ENCODE results near the gene MTO1. TPM values are rescaled to one million over a fixed set of nuclear protein-coding genes. Genes with fewer than 3 reads are reported as not detected.
"Not testable (repeated sequence)": the region's sequence is repeated elsewhere in the genome, so short reads cannot be mapped to it uniquely, and the experiment has no call there.

MTO1 gene
- total and polyA plus RNA-seq, 2 donors (not counting 1 experiment from before 2014, with no cell fraction given), result 21.5 to 52.4 TPM

DNA sequence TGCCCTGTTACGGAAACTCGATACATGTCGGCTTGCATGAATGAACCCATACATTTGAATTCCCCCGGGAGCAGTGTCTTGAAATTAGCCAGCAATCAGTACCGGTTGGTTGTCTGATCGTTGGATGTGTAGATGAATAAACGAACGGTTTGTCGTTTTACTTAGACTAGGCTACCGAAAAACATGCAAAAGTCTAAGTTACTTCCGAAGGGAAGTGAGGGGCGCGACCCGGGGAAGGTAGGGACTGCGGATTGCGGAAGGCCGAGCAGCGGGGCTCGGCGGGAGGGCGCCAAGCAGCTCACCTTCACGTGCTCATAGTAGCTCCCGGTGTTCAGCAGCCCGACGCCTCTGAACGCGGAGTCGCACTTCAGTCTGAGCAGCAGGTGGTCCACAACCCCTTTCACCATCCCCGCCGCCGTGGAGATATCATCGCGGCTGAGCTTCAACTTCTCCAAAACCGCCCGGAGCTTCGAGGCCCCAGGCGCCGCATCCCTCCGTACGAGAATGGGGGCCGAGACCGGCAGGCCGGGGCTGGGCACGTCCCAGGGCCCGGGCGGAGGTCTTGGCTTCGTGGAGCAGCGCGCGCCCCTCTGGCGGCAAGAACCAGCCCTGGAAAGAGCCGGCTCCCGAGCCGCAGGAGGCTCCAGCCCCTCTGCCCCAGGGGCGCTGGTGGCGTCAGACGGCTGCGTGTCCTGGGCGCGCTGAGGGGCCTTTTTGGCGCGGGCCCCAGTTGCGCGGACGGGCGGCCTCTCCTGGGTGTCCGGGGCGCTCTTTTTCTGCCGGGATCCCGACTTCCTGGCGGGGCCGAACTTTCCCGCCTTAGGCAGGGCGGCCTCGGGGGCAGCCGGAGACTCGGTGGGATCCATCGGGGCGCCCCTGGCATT, 10.1 kb upstream of the MTO1 start:
- H3K36me3 ChIP-seq (ENCODE audit: control insufficient read depth, insufficient read depth, low read length), result no peaks in the 10 kb centered on the region
- H3K4me2 ChIP-seq (ENCODE audit: extremely low read depth, insufficient read depth, low read length), result peak overlapping the region; percentile 81
- H3K27ac ChIP-seq (ENCODE audit: insufficient read depth, low read length), result peak overlapping the region; percentile 79
- H4K20me1 ChIP-seq (ENCODE audit: control insufficient read depth, extremely low read depth, insufficient read depth, low read length), result no peaks in the 10 kb centered on the region
- no peaks in the 10 kb centered on the region for H3K27me3 ChIP-seq (ENCODE audit: control insufficient read depth, insufficient read depth, low read length)
- H3K9me3 ChIP-seq (ENCODE audit: control insufficient read depth, insufficient read depth, low read depth, low read length), result no peaks in the 10 kb centered on the region
- TF ChIP-seq EZH2 (IDR thresholded peaks at IDR 0.05; ENCODE audit: low read length, missing control alignments), result no peak
- TF ChIP-seq, protein P1, sequence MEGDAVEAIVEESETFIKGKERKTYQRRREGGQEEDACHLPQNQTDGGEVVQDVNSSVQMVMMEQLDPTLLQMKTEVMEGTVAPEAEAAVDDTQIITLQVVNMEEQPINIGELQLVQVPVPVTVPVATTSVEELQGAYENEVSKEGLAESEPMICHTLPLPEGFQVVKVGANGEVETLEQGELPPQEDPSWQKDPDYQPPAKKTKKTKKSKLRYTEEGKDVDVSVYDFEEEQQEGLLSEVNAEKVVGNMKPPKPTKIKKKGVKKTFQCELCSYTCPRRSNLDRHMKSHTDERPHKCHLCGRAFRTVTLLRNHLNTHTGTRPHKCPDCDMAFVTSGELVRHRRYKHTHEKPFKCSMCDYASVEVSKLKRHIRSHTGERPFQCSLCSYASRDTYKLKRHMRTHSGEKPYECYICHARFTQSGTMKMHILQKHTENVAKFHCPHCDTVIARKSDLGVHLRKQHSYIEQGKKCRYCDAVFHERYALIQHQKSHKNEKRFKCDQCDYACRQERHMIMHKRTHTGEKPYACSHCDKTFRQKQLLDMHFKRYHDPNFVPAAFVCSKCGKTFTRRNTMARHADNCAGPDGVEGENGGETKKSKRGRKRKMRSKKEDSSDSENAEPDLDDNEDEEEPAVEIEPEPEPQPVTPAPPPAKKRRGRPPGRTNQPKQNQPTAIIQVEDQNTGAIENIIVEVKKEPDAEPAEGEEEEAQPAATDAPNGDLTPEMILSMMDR (conservative IDR thresholded peaks at IDR 0.05 in 1 of 2, IDR thresholded peaks at IDR 0.05 in 1 of 2; ENCODE audit: low read depth in 1 of 2, low read length in 2 of 2), result no peak
- peak; percentile 26 to 61 for DNase-seq (ENCODE audit: low read depth in 2 of 2)
- H3K4me3 ChIP-seq (replicated peaks in 1 of 4; ENCODE audit: control extremely low read depth in 1 of 4, insufficient read depth in 1 of 4, low read depth in 3 of 4, low read length in 4 of 4), result peak overlapping the region; percentile 77 to 87 (median 81)
- H3K4me1 ChIP-seq (ENCODE audit: control insufficient read depth, extremely low read depth, insufficient read depth, low read length), result no peaks in the 10 kb centered on the region
- H2AFZ ChIP-seq (ENCODE audit: low read length), result peak overlapping the region; percentile 84
- H3K79me2 ChIP-seq (ENCODE audit: control insufficient read depth, insufficient read depth, low read length), result peaks cover 22% of the 10 kb centered on the region
- H3K9ac ChIP-seq (ENCODE audit: insufficient read depth, low read length), result peak overlapping the region; percentile 78

DNA sequence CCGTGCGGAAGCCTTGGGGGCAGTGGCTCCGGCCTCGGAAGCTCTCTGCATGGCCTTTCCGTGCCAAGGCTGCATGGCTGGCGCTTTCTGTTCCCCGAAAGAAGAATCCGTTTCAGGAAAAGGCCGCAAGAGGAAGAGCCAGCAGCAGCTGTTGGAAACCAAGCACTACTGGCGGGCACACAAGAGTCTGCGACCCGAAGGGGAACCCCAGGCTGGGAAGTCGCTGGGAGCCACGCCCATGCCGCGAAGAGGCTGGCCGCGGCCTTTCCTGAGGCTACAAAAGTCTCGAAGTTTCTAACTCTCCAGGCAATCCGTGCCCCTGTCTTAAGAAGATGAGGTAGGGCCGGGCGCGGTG, 9.5 kb upstream of the MTO1 start, which contains the start of gene CGAS:
Gene CGAS, minus strand, starts transcription at position 191 of the 355 bp plus-strand sequence. Its CDS starts 116 bp downstream, at position 75.
- Histone ChIP-seq H3K27me3 (ENCODE audit: control insufficient read depth, insufficient read depth, low read length) (no peaks in the 10 kb centered on the region), H3K4me3 (replicated peaks in 1 of 4; ENCODE audit: control extremely low read depth in 1 of 4, insufficient read depth in 1 of 4, low read depth in 3 of 4, low read length in 4 of 4) (peak within 1 kb of the TSS; percentile 77 to 87 (median 81)), H3K4me2 (ENCODE audit: extremely low read depth, insufficient read depth, low read length) (peak within 1 kb of the TSS; percentile 81), H3K36me3 (ENCODE audit: control insufficient read depth, insufficient read depth, low read length) (no peaks in the 10 kb centered on the region), H3K9me3 (ENCODE audit: control insufficient read depth, insufficient read depth, low read depth, low read length) (no peaks in the 10 kb centered on the region), H4K20me1 (ENCODE audit: control insufficient read depth, extremely low read depth, insufficient read depth, low read length) (no peaks in the 10 kb centered on the region), H3K4me1 (ENCODE audit: control insufficient read depth, extremely low read depth, insufficient read depth, low read length) (no peaks in the 10 kb centered on the region), H3K9ac (ENCODE audit: insufficient read depth, low read length) (peak within 1 kb of the TSS; percentile 78), H3K27ac (ENCODE audit: insufficient read depth, low read length) (peak within 1 kb of the TSS; percentile 79), H2AFZ (ENCODE audit: low read length) (peak within 1 kb of the TSS; percentile 84), H3K79me2 (ENCODE audit: control insufficient read depth, insufficient read depth, low read length) (peaks cover 22% of the 10 kb centered on the region)
- TF ChIP-seq EZH2 (IDR thresholded peaks at IDR 0.05; ENCODE audit: low read length, missing control alignments), result no peak
- TF ChIP-seq, protein P1 (conservative IDR thresholded peaks at IDR 0.05 in 1 of 2, IDR thresholded peaks at IDR 0.05 in 1 of 2; ENCODE audit: low read depth in 1 of 2, low read length in 2 of 2), result no peak
- peak; percentile 50 to 65 for DNase-seq (ENCODE audit: low read depth in 2 of 2)

DNA sequence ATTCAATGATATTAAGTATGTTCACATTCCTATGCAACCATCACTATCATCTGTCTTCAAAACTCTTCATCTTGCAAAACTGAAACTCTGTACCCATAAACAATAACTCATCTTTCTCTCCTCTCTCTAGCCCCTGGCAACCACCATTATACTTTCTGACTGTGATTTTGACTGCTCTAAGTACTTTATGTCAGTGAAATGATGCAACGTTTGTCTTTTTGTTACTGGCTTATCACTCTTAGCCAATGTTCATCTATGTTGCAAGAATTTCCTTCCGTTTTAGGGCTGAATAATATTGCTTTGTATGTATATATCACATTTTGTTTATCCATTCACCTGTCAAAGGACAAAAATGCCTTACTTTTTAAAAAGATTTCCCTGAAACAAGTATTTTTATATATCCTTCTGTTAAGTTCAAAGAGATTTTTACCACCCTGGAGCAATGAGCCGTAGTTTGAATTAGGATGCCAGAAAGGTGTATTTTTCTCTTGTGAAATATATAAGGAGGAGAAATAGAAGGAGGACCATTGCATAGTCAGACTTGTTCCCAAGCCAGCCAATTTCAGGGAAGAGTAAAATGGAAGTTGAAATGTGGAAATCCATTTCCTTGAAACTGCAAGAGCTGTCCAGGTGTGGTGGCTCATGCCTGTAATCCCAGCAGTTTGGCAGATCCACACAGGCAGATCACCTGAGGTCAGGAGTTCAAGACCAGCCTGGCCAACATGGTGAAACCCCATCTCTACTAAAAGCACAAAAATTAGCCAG, 5.5 kb upstream of the MTO1 start:
- H4K20me1 ChIP-seq (ENCODE audit: control insufficient read depth, extremely low read depth, insufficient read depth, low read length), result no peaks in the 10 kb centered on the region
- H3K36me3 ChIP-seq (ENCODE audit: control insufficient read depth, insufficient read depth, low read length), result no peaks in the 10 kb centered on the region
- H3K27me3 ChIP-seq (ENCODE audit: control insufficient read depth, insufficient read depth, low read length), result no peaks in the 10 kb centered on the region
- H3K9me3 ChIP-seq (ENCODE audit: control insufficient read depth, insufficient read depth, low read depth, low read length), result no peaks in the 10 kb centered on the region
- TF ChIP-seq EZH2 (IDR thresholded peaks at IDR 0.05; ENCODE audit: low read length, missing control alignments), result no peak
- TF ChIP-seq, protein P1 (conservative IDR thresholded peaks at IDR 0.05 in 1 of 2, IDR thresholded peaks at IDR 0.05 in 1 of 2; ENCODE audit: low read depth in 1 of 2, low read length in 2 of 2), result no peak
- no peak overlapping the region for H3K4me2 ChIP-seq (ENCODE audit: extremely low read depth, insufficient read depth, low read length)
- peaks cover 5% of the 10 kb centered on the region for H3K79me2 ChIP-seq (ENCODE audit: control insufficient read depth, insufficient read depth, low read length)
- peak in 1 of 2 donors; percentile 57 for DNase-seq (ENCODE audit: low read depth in 2 of 2)
- no peak overlapping the region for H2AFZ ChIP-seq (ENCODE audit: low read length)
- no peak overlapping the region for H3K4me3 ChIP-seq (replicated peaks in 1 of 4; ENCODE audit: control extremely low read depth in 1 of 4, insufficient read depth in 1 of 4, low read depth in 3 of 4, low read length in 4 of 4)
- H3K27ac ChIP-seq (ENCODE audit: insufficient read depth, low read length), result no peak overlapping the region
- no peak overlapping the region for H3K9ac ChIP-seq (ENCODE audit: insufficient read depth, low read length)
- no peaks in the 10 kb centered on the region for H3K4me1 ChIP-seq (ENCODE audit: control insufficient read depth, extremely low read depth, insufficient read depth, low read length)

DNA sequence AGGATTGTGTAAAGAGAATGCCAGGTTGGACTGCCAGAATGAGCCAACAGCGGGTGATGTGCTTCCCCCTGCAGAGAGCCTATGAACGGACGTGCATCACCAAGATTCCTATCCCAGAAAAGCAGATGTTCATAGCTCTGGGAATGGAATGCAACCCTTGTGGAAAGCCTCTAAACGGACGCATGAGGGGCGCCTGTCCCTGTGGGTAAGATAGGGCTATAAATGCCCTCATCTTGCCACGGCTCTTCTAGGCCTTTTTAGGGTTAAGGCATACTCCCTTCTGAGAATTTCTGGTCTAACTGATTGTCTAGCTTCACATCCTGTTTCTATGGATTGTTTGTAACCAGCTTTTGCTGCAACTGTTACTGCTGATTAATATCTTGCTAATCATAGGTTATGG, 2.1 kb upstream of the MTO1 start:
- DNase-seq (ENCODE audit: low read depth in 2 of 2); H3K9ac ChIP-seq (ENCODE audit: insufficient read depth, low read length); H4K20me1 ChIP-seq (ENCODE audit: control insufficient read depth, extremely low read depth, insufficient read depth, low read length); H3K36me3 ChIP-seq (ENCODE audit: control insufficient read depth, insufficient read depth, low read length); H3K4me1 ChIP-seq (ENCODE audit: control insufficient read depth, extremely low read depth, insufficient read depth, low read length); H3K4me3 ChIP-seq (replicated peaks in 1 of 4; ENCODE audit: control extremely low read depth in 1 of 4, insufficient read depth in 1 of 4, low read depth in 3 of 4, low read length in 4 of 4); H3K27ac ChIP-seq (ENCODE audit: insufficient read depth, low read length); H3K9me3 ChIP-seq (ENCODE audit: control insufficient read depth, insufficient read depth, low read depth, low read length); H3K4me2 ChIP-seq (ENCODE audit: extremely low read depth, insufficient read depth, low read length); H3K27me3 ChIP-seq (ENCODE audit: control insufficient read depth, insufficient read depth, low read length); H2AFZ ChIP-seq (ENCODE audit: low read length): not testable (repeated sequence)
- peaks cover 26% of the 10 kb centered on the region for H3K79me2 ChIP-seq (ENCODE audit: control insufficient read depth, insufficient read depth, low read length)

Measured in fibroblast of lung (primary cell).